ENCODE results near the gene ALPK3. TPM values are rescaled to one million over a fixed set of nuclear protein-coding genes. Genes with fewer than 3 reads are reported as not detected.

The ALPK3 gene
- total RNA-seq, 2 donors from 2014 or later = 0.46 TPM

DNA sequence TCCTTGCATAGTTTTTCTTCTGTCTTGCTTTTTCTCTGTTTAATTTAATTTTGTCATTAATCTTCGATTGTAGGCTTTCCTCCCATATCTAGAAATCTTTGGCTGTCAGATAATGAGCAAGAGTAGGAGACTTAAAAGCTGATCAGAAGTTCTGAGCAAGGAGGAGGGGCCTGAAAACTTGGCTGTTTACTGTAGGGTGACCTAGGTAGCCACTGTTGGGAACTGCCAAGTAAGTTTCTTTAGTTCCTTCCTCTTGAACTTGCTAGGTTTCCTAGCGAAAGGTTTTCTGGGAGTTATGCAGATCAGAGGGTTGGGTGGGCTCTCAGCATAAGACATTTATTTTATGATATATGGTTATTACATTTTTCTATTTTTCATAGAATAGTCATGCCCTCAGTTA lies 14.5 kb downstream of the ALPK3 start:
- H3K4me1 Mint-ChIP-seq (ENCODE audit: low read depth) = no peaks in the 10 kb centered on the region
- no peak overlapping the region for H3K4me3 Mint-ChIP-seq
- H3K27me3 Mint-ChIP-seq (ENCODE audit: low read depth) = peaks cover 12% of the 10 kb centered on the region
- ATAC-seq (replicated peaks in 1 of 2) (no peak), DNase-seq (no peak)
- no peak overlapping the region for H3K27ac Mint-ChIP-seq
- H3K36me3 Mint-ChIP-seq (ENCODE audit: insufficient read depth in 2 of 2) = no peaks in the 10 kb centered on the region
- no peaks in the 10 kb centered on the region for H3K9me3 Mint-ChIP-seq

DNA sequence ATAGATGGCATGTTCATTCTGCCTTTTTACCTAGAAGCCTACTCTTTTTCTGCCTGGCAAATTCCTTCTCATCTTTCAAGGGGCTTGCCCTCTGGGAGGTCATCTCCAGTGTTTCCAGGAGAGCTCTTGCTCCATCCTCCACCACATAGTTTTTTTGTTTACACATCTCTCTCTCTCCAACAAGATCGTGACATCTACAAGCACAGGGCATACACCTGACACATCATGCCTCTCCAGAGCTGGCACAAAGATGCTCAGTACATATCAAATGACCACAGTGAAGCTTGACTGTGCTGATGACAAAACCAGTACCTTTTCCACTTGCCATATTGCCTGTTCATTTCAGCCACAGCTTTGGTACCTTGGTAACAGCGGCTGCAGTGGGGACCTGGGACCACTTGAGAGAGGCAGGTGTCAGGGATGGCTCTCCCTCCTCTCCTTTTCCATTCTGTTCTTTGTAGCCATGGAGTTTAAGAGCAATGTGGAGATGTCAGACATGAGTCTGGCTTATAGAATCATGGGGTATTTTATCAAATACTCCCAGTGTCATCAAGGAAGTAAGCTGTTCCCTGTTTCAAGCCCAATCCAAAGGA lies 15.4 kb downstream of the ALPK3 start:
- H3K36me3 Mint-ChIP-seq (ENCODE audit: insufficient read depth in 2 of 2) = no peaks in the 10 kb centered on the region
- H3K27ac Mint-ChIP-seq = no peak overlapping the region
- no peaks in the 10 kb centered on the region for H3K4me1 Mint-ChIP-seq (ENCODE audit: low read depth)
- H3K4me3 Mint-ChIP-seq = no peak overlapping the region
- DNase-seq = no peak
- H3K27me3 Mint-ChIP-seq (ENCODE audit: low read depth) = peaks cover 12% of the 10 kb centered on the region
- no peaks in the 10 kb centered on the region for H3K9me3 Mint-ChIP-seq
- no peak for ATAC-seq (replicated peaks in 1 of 2)

DNA sequence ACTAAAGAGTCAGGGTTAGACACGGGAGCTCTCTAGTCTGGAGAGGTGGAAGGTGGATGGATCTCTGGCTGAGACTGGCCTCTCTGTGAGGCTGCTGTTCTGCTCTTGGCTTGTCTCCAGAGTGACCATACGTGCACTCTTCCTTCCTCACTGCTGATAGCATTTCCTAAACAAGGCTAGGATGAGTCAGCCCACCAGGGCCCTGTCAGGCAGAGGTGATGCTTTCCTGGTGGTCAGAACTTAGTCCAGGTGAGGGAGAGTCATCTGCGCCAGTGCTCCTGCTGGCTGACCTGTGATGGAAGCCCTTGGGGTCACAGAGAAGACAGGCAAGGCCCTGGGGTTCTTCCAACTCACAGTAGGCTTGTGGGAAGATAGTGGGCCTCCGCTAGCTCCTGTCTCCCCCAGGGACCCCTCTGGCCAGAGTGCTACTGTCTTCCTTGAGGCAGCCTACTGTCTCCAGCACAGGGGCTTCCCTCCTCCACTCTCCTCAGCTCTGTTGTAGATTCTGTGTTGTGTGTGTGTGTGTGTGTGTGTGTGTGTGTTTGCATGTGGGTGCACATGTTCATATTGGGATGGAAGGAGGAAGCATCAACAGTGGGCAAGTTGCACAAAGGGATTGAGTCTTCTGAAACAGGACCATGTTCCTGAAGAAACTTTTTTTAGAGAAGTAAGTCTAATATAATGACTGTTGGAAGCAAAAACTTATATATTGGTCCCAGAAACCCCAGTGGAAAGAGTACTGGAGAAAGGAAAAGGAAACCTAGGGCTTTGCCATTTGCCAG lies 16.5 kb downstream of the ALPK3 start:
- Mint-ChIP-seq H3K9me3 (no peaks in the 10 kb centered on the region), H3K36me3 (ENCODE audit: insufficient read depth in 2 of 2) (no peaks in the 10 kb centered on the region), H3K4me1 (ENCODE audit: low read depth) (no peaks in the 10 kb centered on the region), H3K27me3 (ENCODE audit: low read depth) (peaks cover 12% of the 10 kb centered on the region), H3K4me3 (no peak overlapping the region), H3K27ac (no peak overlapping the region)
- ATAC-seq (replicated peaks in 1 of 2) = no peak
- no peak for DNase-seq

DNA sequence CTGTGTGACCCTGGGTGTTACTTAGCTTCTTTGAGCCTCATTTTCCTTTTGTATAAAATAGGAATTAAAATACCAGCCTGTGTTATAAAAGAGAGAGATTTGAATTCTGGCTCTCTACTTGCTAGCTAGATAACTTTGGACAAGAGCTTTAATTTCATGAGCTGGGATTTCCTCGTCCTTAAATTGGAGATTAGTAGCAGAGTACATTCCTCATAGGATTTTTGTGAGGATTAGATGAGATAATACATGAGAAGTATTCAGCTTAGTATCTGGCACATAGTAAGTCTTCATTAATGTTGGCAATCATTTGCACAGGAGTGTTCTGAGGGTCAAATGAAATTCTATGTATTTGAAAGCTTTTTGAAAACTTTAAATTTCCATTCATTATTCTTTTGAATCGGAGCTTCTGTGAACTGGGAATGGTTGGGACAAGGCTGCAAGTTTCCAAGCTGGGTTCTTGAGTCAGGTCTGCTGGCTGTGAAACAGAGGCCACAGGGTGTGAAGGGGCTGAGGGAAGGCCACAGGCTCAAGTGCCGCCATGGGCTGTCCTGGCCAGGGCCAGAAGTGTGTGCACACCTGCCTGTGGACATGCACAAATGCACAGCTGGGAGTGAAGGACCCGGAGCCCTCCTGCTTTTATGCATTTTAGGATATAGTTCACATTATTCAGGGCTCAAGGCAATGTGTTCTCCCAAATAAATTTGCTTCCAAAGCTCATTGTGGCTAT lies 17.2 kb downstream of the ALPK3 start:
- no peaks in the 10 kb centered on the region for H3K36me3 Mint-ChIP-seq (ENCODE audit: insufficient read depth in 2 of 2)
- peaks cover 12% of the 10 kb centered on the region for H3K27me3 Mint-ChIP-seq (ENCODE audit: low read depth)
- H3K9me3 Mint-ChIP-seq = no peaks in the 10 kb centered on the region
- H3K4me3 Mint-ChIP-seq = no peak overlapping the region
- ATAC-seq (replicated peaks in 1 of 2) (no peak), DNase-seq (no peak)
- no peaks in the 10 kb centered on the region for H3K4me1 Mint-ChIP-seq (ENCODE audit: low read depth)
- H3K27ac Mint-ChIP-seq = no peak overlapping the region

- ATAC-seq (replicated peaks in 1 of 2) = no peak
- Mint-ChIP-seq H3K4me3 (no peak overlapping the region), H3K27ac (no peak overlapping the region), H3K9me3 (no peaks in the 10 kb centered on the region), H3K4me1 (ENCODE audit: low read depth) (no peaks in the 10 kb centered on the region), H3K36me3 (ENCODE audit: insufficient read depth in 2 of 2) (no peaks in the 10 kb centered on the region), H3K27me3 (ENCODE audit: low read depth) (peaks cover 12% of the 10 kb centered on the region)
- DNase-seq = no peak
These were observed 17.8 kb downstream of the ALPK3 start for GRCh38 chr15:84834969-84835368.

- H3K9me3 Mint-ChIP-seq = no peaks in the 10 kb centered on the region
- no peaks in the 10 kb centered on the region for H3K36me3 Mint-ChIP-seq (ENCODE audit: insufficient read depth in 2 of 2)
- no peak overlapping the region for H3K27ac Mint-ChIP-seq
- peaks cover 12% of the 10 kb centered on the region for H3K27me3 Mint-ChIP-seq (ENCODE audit: low read depth)
- no peaks in the 10 kb centered on the region for H3K4me1 Mint-ChIP-seq (ENCODE audit: low read depth)
- DNase-seq = no peak
- H3K4me3 Mint-ChIP-seq = no peak overlapping the region
- no peak for ATAC-seq (replicated peaks in 1 of 2)
These were observed 18.6 kb downstream of the ALPK3 start for GRCh38 chr15:84835661-84836337.

GRCh38 chr15:84836844-84837243 lies 19.7 kb downstream of the ALPK3 start:
- ATAC-seq (replicated peaks in 1 of 2) = no peak
- no peaks in the 10 kb centered on the region for H3K4me1 Mint-ChIP-seq (ENCODE audit: low read depth)

DNA sequence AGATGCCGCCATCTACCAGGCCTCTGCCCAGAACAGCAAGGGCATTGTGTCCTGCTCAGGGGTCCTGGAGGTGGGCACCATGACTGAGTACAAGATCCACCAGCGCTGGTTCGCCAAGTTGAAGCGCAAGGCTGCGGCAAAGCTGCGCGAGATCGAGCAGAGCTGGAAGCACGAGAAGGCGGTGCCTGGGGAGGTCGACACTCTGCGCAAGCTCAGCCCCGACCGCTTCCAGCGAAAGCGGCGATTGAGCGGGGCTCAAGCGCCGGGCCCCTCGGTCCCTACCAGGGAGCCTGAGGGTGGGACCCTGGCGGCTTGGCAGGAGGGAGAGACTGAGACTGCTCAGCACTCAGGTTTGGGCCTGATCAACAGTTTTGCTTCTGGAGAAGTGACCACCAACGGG lies 22.6 kb downstream of the ALPK3 start:
- no peak for ATAC-seq (replicated peaks in 1 of 2)
- Mint-ChIP-seq H3K27ac (no peak overlapping the region), H3K27me3 (ENCODE audit: low read depth) (peaks cover 7% of the 10 kb centered on the region), H3K36me3 (ENCODE audit: insufficient read depth in 2 of 2) (no peaks in the 10 kb centered on the region), H3K4me3 (no peak overlapping the region), H3K4me1 (ENCODE audit: low read depth) (no peaks in the 10 kb centered on the region), H3K9me3 (no peaks in the 10 kb centered on the region)
- DNase-seq = no peak

More at GRCh38 chr15:84836844-84837243, 19.7 kb downstream of the ALPK3 start:
- Mint-ChIP-seq H3K9me3 (no peaks in the 10 kb centered on the region), H3K4me3 (no peak overlapping the region), H3K27ac (no peak overlapping the region), H3K27me3 (ENCODE audit: low read depth) (peaks cover 12% of the 10 kb centered on the region), H3K36me3 (ENCODE audit: insufficient read depth in 2 of 2) (no peaks in the 10 kb centered on the region)
- DNase-seq = no peak

DNA sequence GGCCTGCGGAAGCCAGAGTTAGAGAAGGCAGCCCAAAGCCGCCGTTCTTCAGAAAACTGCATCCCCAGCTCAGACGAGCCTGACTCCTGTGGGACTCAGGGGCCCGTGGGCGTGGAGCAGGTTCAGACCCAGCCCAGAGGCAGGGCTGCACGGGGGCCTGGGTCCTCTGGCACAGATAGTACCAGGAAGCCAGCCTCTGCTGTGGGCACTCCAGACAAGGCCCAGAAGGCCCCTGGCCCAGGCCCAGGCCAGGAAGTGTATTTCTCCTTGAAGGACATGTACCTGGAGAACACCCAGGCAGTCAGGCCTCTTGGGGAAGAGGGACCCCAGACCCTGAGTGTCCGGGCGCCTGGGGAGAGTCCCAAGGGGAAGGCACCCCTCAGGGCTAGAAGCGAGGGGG lies 23.1 kb downstream of the ALPK3 start:
- Mint-ChIP-seq H3K36me3 (ENCODE audit: insufficient read depth in 2 of 2) (no peaks in the 10 kb centered on the region), H3K9me3 (no peaks in the 10 kb centered on the region), H3K27me3 (ENCODE audit: low read depth) (peaks cover 7% of the 10 kb centered on the region), H3K4me3 (no peak overlapping the region), H3K4me1 (ENCODE audit: low read depth) (no peaks in the 10 kb centered on the region), H3K27ac (no peak overlapping the region)
- ATAC-seq (replicated peaks in 1 of 2) = no peak
- no peak for DNase-seq

- Mint-ChIP-seq H3K27me3 (ENCODE audit: low read depth) (peaks cover 3% of the 10 kb centered on the region), H3K4me1 (ENCODE audit: low read depth) (no peaks in the 10 kb centered on the region), H3K36me3 (ENCODE audit: insufficient read depth in 2 of 2) (no peaks in the 10 kb centered on the region), H3K27ac (no peak overlapping the region), H3K4me3 (no peak overlapping the region), H3K9me3 (no peaks in the 10 kb centered on the region)
- DNase-seq (no peak), ATAC-seq (replicated peaks in 1 of 2) (no peak)
These were observed 23.7 kb downstream of the ALPK3 start for GRCh38 chr15:84840741-84841429.

DNA sequence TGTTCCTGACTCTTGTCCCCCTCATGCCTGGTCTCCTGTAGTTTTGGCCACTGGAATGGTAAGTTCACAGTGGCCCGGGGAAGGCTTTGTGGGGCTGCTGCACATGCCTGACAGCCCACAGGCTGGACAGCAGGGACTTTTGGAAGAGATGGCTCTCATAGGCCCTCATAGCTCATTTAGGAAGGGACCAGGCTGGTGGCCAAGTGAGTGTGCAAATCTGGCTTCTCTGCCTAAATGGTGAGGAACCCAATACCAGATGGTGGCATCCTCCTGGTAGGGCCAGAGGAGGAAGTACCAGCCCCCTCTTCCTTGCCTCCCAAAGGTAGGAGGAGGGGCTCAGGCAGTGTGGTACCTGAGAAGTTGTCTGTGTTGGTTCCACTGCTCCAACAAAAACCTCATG lies 25.6 kb downstream of the ALPK3 start:
- Mint-ChIP-seq H3K36me3 (ENCODE audit: insufficient read depth in 2 of 2) (peaks cover 6 to 8% of the 10 kb centered on the region in 2 donors), H3K9me3 (peaks cover 3 to 8% of the 10 kb centered on the region in 2 donors), H3K27ac (no peak overlapping the region), H3K4me3 (no peak overlapping the region), H3K27me3 (ENCODE audit: low read depth) (no peaks in the 10 kb centered on the region), H3K4me1 (ENCODE audit: low read depth) (no peaks in the 10 kb centered on the region)
- DNase-seq (no peak), ATAC-seq (replicated peaks in 1 of 2) (no peak)

DNA sequence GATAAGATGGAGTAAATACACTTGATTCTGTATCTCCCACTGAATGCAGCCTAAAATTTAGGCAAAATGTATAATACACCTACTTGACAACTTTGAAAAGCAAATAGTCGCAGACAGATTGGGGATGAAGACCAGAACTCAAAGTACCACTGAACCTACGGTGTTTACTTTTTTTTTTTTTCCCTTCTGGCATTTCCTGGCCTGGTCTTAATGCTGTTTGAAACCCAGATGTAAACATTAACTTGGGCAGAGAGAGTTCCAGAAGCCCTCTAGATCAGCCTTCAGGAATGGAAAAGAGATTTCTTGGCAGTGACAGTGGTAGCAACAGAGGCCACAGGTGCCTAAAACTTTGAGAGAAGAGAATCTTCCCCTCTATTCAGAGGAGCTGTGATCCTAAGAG lies 27.8 kb downstream of the ALPK3 start:
- Mint-ChIP-seq H3K9me3 (peaks cover 5 to 8% of the 10 kb centered on the region in 2 donors), H3K27ac (no peak overlapping the region), H3K4me3 (no peak overlapping the region), H3K27me3 (ENCODE audit: low read depth) (no peaks in the 10 kb centered on the region), H3K36me3 (ENCODE audit: insufficient read depth in 2 of 2) (peaks cover 6 to 8% of the 10 kb centered on the region in 2 donors), H3K4me1 (ENCODE audit: low read depth) (no peaks in the 10 kb centered on the region)
- ATAC-seq (replicated peaks in 1 of 2) (no peak), DNase-seq (no peak)
